HG03378 (cell line): ENCODE data around the gene KCNMB1.

ENCODE experiments used
- ATAC-seq: cut with Tn5 transposase; IDR thresholded peaks from one replicate; pipeline ENCODE4 v1.9.1; 2021; ENCODE audit warnings: mild to moderate bottlenecking, moderate library complexity; ENCODE audit not compliant: unreplicated experiment

The KCNMB1 gene

GRCh38 chr5:170416526-170416925 is 27.4 kb upstream of the KCNMB1 start:
- ATAC-seq, result no peak

- no peak for ATAC-seq
Observed at GRCh38 chr5:170414786-170415185, 25.6 kb upstream of the KCNMB1 start.

DNA sequence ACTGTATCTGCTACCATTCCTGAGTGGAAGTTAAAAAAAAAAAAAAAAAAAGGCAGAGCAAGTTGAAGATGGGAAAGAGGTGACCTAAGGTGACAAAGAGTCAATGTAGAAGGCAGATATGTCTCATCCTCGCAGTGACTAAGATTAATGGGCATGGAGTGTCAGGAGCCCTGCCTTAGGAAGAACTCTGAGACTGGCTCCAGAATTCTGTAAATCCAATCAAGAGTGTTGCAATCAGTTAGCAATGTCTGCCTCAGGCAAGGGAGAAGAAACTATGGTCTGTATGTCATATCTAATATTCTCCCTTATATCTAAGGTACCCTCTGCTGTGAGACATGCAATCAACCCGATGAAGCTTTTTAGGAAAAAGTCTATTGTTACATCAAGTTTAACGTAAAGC is 24.7 kb upstream of the KCNMB1 start:
- no peak for ATAC-seq

DNA sequence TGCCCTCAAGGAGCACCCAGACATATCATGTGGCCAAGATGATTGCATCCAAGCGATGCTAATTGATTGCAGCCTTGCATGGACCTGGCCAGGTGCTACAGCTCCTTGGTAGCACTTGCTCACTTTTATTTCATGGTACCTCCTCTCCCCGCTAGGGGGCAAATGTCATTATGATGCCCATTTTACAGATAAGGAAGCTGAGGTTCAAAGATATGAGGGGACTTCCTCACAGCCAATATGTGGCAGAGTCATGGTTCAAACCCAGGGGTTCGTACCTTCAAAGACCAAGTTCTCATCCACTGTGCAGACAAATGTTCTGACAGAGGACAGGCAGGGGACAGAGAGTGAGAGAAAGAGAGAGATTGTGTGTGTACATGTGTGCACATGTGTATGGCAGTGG is 21.9 kb upstream of the KCNMB1 start:
- no peak for ATAC-seq

DNA sequence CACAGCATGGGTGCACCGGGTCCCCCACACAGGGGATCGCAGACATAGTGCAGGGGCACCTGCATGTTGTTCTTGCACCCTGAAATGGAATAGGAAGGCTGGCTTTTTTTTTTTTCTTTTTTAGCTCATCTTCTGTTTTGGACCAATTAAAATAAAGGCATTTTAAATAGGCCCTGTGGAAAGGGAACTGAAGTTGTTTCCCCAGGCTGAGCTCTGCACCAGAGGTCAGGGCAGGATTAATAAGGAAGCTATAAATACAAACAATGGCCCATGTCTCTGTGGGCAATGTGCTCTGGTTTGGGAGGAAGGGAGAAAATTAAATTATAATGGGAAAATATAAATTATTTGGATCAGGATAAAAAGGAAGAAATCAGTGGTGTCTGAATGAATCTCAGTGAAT is 21.2 kb upstream of the KCNMB1 start:
- no peak for ATAC-seq

GRCh38 chr5:170408877-170409660 is 19.9 kb upstream of the KCNMB1 start:
- ATAC-seq, result no peak

- no peak for ATAC-seq
Observed at GRCh38 chr5:170408226-170408625, 19.1 kb upstream of the KCNMB1 start.

- no peak for ATAC-seq
Observed at GRCh38 chr5:170407062-170407461, 17.9 kb upstream of the KCNMB1 start.

DNA sequence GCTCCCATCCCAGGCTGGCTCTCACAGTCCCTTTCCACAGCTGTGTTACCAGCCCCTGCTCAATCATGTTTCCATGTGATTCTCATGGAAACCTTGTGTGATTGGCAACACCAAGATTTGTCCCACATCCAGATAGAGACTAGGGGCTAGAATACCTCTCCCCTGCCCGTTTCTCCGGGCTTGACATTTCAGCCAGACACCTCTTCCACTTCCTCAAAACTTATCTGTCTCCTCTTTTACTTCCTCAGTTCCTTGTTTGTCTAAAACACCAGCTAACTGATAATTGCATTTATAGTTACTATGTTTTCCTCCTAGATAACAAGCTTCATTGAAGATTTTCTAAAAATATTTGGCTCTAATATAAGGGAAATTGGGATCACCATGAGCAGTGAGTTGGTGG is 16.6 kb upstream of the KCNMB1 start:
- ATAC-seq, result no peak

DNA sequence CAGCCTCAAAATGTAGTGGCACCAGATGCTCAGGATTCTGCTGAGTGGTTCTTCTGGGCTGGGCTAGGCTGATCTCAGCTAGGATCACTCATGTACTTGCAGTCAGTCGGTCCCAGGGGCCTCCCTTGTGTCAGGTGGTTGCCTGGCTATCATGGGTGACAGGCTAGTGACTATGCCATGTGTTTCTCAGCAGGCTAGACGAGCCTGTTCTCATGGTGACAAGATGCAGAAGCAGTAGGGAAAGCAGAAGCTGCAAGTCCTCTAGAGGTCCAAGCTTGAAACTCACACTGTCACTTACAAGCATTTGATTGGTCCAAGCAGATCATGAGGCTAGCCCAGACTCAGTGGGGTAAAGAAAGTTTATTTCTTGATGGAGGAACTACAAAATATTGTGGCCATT is 15.2 kb upstream of the KCNMB1 start:
- no peak for ATAC-seq

GRCh38 chr5:170403675-170404074 is 14.5 kb upstream of the KCNMB1 start:
- no peak for ATAC-seq

DNA sequence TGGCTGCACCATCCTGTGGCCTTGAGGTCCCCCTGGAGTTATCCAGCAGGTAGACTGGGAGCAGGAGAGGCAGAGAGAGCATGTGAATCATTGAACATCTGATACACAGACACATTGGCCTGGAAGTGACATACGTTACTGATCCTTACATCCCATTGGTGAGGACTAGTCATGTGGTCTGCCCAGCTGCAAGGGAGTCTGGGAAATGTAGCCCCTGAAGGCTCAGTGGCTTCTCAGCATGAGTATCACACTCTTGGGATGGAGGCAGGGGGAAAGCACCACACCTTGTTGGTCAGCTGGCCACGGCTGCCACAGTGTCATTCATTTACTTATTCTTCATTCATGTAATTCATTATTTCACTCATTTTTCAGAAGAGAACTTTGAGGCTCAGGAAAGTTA is 13.3 kb upstream of the KCNMB1 start:
- ATAC-seq, result no peak

DNA sequence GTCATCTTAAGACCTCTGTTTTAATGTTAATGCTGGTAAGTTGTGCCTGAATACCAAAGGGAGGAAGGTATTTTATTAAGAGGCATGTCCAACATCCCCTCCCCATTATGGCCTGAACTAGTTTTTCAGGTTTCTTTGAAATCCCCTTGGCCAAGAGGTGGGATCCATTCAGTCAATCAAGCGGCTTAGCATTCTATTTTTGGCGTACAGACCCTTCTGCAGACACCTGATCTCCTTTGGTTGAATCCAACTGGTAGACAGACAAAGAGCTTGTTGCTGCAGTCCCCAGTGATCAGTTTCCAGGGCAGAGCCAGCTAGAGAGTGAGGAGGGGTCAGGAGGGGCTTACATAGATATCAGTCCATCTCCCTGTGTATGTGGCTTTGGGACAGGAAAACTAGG is 7.9 kb upstream of the KCNMB1 start:
- ATAC-seq, result no peak

DNA sequence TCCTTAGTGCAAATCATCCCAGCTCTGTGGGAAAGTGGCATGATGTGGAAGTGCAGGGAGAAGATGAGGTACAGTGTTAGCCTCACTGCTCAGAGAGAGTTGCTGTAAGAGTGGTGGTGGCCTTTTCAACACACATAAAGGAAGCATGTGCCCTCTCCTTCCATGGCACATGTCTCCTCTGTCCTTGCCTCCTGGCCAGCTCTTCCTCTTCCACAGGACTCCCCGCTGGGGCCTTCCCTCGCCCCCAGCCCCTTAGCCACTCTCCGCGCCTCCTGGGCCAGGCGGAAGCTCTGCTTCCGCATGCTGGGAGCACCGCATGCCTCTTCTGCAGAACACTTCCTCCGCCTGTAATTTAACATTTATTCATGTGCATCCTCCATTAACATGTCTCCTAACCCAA is 4.8 kb upstream of the KCNMB1 start:
- ATAC-seq, result no peak

GRCh38 chr5:170393235-170393634 is 4.1 kb upstream of the KCNMB1 start:
- no peak for ATAC-seq

DNA sequence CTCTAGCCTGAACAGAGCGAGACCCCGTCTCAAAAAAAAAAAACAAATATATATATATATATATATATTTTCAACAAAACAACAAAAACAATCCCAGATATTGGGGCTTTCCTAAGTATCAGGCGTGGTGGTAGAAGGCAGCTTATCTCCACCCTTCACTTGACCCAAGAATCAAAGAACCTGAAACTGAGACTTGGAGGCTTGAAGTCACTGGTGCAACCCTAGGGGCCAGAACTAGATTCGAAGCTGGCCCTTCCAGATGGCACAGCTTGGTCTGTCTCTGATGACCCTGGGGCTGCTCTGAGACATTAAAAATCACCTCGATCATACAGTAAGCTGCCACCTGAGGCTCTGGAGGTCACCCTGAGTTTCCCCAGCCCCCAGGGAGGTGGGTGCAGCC is 1.3 kb upstream of the KCNMB1 start:
- ATAC-seq, result no peak

DNA sequence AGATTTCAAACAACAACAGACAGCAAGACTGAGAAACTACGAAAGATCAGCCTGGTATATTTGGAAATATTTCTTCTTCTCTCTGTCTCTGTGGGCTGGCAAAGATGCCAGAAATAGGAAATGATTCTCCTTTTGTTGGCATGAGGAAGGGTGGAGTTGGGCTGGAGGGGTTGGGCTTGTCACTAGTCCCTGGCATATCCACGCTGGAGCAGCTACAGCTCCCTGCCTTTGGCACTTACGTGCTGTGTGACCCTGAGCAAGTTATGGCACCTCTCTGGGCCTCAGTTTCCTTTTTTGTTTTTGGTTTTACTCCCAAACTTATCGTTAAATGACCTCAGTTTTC is 354 bp upstream of the KCNMB1 start:
- no peak for ATAC-seq

GRCh38 chr5:170387775-170388639 is 1.2 kb downstream of the KCNMB1 start:
- ATAC-seq, result no peak

DNA sequence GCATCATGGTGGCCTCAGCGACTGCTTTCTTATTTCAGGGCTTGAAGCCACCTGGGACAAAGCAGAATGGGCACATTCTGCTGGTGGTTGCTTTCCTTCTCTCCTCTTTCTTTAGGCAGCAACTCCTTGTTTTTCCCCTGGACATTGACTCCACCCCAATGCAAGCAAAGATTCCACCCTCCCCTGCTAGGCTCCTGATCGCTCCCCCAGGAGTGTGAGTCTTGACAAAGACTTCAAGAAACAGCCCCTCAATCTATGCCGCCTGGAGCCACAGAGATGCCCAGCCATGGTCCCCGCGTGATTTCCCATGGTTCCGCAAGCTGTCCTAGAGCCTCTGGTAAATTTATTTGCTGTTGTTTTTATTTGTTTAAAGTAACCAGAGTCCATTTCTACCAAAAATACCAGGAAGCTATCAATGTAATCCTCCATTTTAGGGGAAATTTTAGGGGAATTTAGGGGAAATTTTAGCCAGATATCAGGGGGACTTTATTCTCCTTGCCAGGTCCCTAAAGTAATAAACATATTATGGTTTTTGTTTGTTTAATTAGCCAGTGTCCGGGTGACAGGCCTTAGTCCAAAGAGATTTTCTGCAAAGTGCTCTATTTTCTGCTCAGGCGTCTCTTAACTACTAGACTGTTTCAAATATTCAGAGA is 2.3 kb downstream of the KCNMB1 start:
- ATAC-seq, result no peak

GRCh38 chr5:170383227-170383626 is 5.9 kb downstream of the KCNMB1 start:
- no peak for ATAC-seq

GRCh38 chr5:170382790-170383189 is 6.4 kb downstream of the KCNMB1 start:
- no peak for ATAC-seq
